HepG2 (cell line): ENCODE data around the gene CGNL1. TPM values are rescaled to one million over a fixed set of nuclear protein-coding genes. Genes with fewer than 3 reads are reported as not detected.

Source experiments
- ATAC-seq: fragments of 200-7000 bp; cut with Tn5 transposase; 3 replicates; pipeline ENCODE4 v1.9.1; 2020; ENCODE audit warnings: mild to moderate bottlenecking, moderate library complexity
- BruUV-seq: library from RNA; stranded (reverse); fragments of 400-500 nt; replicated peaks from 2 replicates; lab custom pipeline; 2021; lab: Mats Ljungman, UMichigan
- CTCF ChIA-PET: fragments of 300-600 bp; formaldehyde crosslinking; extraction: SDS; loops from one replicate; lab custom pipeline; 2021; ENCODE audit warnings: low total read pairs, inconsistent platforms, low intra/inter-chr PET ratio; lab: Yijun Ruan, JAX
- POLR2A ChIA-PET: fragments of 350-600 bp; sonication (Branson Sonifier 250); formaldehyde crosslinking; loops from one replicate; lab custom pipeline; 2020; ENCODE audit warnings: antibody characterized with exemption, inconsistent platforms; lab: Yijun Ruan, JAX
- DNase-seq: peaks from one replicate; pipeline ENCODE4 v3.0.0-alpha.2; 2015; ENCODE audit warnings: low spot score
- FAIRE-seq: peaks from 3 replicates; lab custom pipeline; 2011; peaks lifted over from hg19 to GRCh38; lab: Jason Lieb, UNC
- H2AFZ ChIP-seq: one replicate; pipeline ENCODE4 v1.6.1; 2011; ENCODE audit warnings: low read length, inconsistent platforms
- H3K27ac ChIP-seq: fragments of 300-600 bp; 3 replicates; pipeline ENCODE4 v1.8.0; 2011; ENCODE audit warnings: mixed run types, mild to moderate bottlenecking, mixed read lengths, low read length, inconsistent platforms; ENCODE audit not compliant: insufficient read depth; ENCODE audit errors: extremely low read length
- H3K27me3 ChIP-seq, 2 experiments: fragments of 200-600 bp in 1 of 2; 2 replicates in 1 of 2; 3 replicates in 1 of 2; pipeline versions ENCODE4 v1.6.0 to v1.8.0; 2011; ENCODE audit warnings: low read length in 2 of 2, mild to moderate bottlenecking in 2 of 2, moderate library complexity in 2 of 2, inconsistent platforms in 1 of 2; ENCODE audit not compliant: insufficient read depth in 2 of 2, control insufficient read depth in 1 of 2
- H3K36me3 ChIP-seq, 2 experiments: fragments of 200-600 bp in 1 of 2; replicated peaks in 1 of 2; 2 replicates in 1 of 2; 3 replicates in 1 of 2; pipeline versions ENCODE4 v1.5.1 to v1.8.0; 2011; ENCODE audit warnings: low read length in 2 of 2, inconsistent platforms in 1 of 2; ENCODE audit not compliant: insufficient read depth in 2 of 2, control insufficient read depth in 1 of 2
- H3K4me1 ChIP-seq: 2 replicates; pipeline ENCODE4 v1.5.1; 2012; ENCODE audit warnings: low read length, inconsistent platforms; ENCODE audit not compliant: insufficient read depth
- H3K4me2 ChIP-seq: 2 replicates; pipeline ENCODE4 v1.6.0; 2011; ENCODE audit warnings: low read depth, low read length, inconsistent platforms
- H3K4me3 ChIP-seq, 3 experiments: fragments of 200-600 bp in 1 of 3; sonication (generic), shearing (Covaris generic) in 1 of 3; replicated peaks in 1 of 3; 2 replicates each; pipeline ENCODE4 v1.5.1; 2011 to 2016; ENCODE audit warnings: low read length in 3 of 3, inconsistent platforms in 2 of 3, low read depth in 2 of 3, mild to moderate bottlenecking in 2 of 3, control low read depth in 1 of 3, mixed read lengths in 1 of 3; ENCODE audit not compliant: insufficient read depth in 1 of 3
- H3K79me2 ChIP-seq: one replicate; pipeline ENCODE4 v1.6.1; 2011; ENCODE audit warnings: low read length, inconsistent platforms; ENCODE audit not compliant: insufficient read depth
- H3K9ac ChIP-seq: 2 replicates; pipeline ENCODE4 v1.6.0; 2011; ENCODE audit warnings: mild to moderate bottlenecking, low read depth, low read length, inconsistent platforms; ENCODE audit not compliant: insufficient read depth
- H3K9me3 ChIP-seq: 2 replicates; pipeline ENCODE4 v1.5.1; 2012; ENCODE audit warnings: mild to moderate bottlenecking, low read length
- H4K20me1 ChIP-seq: 2 replicates; pipeline ENCODE4 v1.6.0; 2011; ENCODE audit warnings: inconsistent platforms, mild to moderate bottlenecking, low read length, moderate library complexity; ENCODE audit not compliant: insufficient read depth
- ARID2 ChIP-seq: sonication (generic); formaldehyde crosslinking; IDR thresholded peaks from 2 replicates; pipeline ENCODE4 v1.8.1; 2022; ENCODE audit warnings: mild to moderate bottlenecking, missing genetic modification reagents, borderline replicate concordance
- ELF1 ChIP-seq: sonication (generic); formaldehyde crosslinking; IDR thresholded peaks from 2 replicates; pipeline ENCODE4 v1.4.0; 2020; ENCODE audit warnings: missing genetic modification reagents
- FOXP4 ChIP-seq: sonication (generic); formaldehyde crosslinking; IDR thresholded peaks from 2 replicates; pipeline ENCODE4 v1.4.0; 2020; ENCODE audit warnings: missing genetic modification reagents
- MAZ ChIP-seq, 2 experiments: sonication (generic) in 1 of 2; formaldehyde crosslinking in 1 of 2; IDR thresholded peaks; 2 replicates each; pipeline versions ENCODE4 v1.5.0 to v1.6.1; 2012 to 2020; ENCODE audit warnings: low read depth in 2 of 2, mild to moderate bottlenecking in 2 of 2, borderline replicate concordance in 1 of 2, improper control_type of control experiment in 1 of 2, low read length in 1 of 2, missing genetic modification reagents in 1 of 2, moderate library complexity in 1 of 2
- MTF2 ChIP-seq: sonication (generic); formaldehyde crosslinking; IDR thresholded peaks from 2 replicates; pipeline ENCODE4 v1.5.0; 2020; ENCODE audit warnings: missing genetic modification reagents, borderline replicate concordance
- RCOR2 ChIP-seq: IDR thresholded peaks from 2 replicates; pipeline ENCODE4 v1.6.1; 2016; ENCODE audit warnings: missing biosample characterization, missing genetic modification reagents
- SAFB2 ChIP-seq: sonication (generic); formaldehyde crosslinking; IDR thresholded peaks from 2 replicates; pipeline ENCODE4 v1.5.1; 2020; ENCODE audit warnings: missing genetic modification reagents, low read depth, mild to moderate bottlenecking, borderline replicate concordance
- TBX2 ChIP-seq: sonication (generic); formaldehyde crosslinking; IDR thresholded peaks from 2 replicates; pipeline ENCODE4 v1.5.0; 2020; ENCODE audit warnings: missing genetic modification reagents, mild to moderate bottlenecking, borderline replicate concordance
- THAP8 ChIP-seq: sonication (generic); formaldehyde crosslinking; IDR thresholded peaks from 2 replicates; pipeline ENCODE4 v1.5.1; 2020; ENCODE audit warnings: missing genetic modification reagents, mild to moderate bottlenecking, borderline replicate concordance
- THRA ChIP-seq: sonication (generic); formaldehyde crosslinking; IDR thresholded peaks from 2 replicates; pipeline ENCODE4 v1.4.0; 2020; ENCODE audit warnings: missing genetic modification reagents, borderline replicate concordance
- ZC3H4 ChIP-seq: sonication (generic); formaldehyde crosslinking; IDR thresholded peaks from 2 replicates; pipeline ENCODE4 v1.4.0; 2020; ENCODE audit warnings: missing genetic modification reagents, borderline replicate concordance
- ZNF253 ChIP-seq: sonication (generic); formaldehyde crosslinking; IDR thresholded peaks from 2 replicates; pipeline ENCODE4 v1.8.0; 2022; ENCODE audit warnings: mild to moderate bottlenecking, missing genetic modification reagents, borderline replicate concordance
- WGBS: methylation state at CpG from one replicate; pipeline ENCODE4 v1.1.6; 2017; ENCODE audit warnings: low lambda C conversion rate; 5-methylcytosine and 5-hydroxymethylcytosine counted together
- in situ Hi-C: cut with HindIII; loops from 2 replicates; pipeline ENCODE4 v1.10.0; 2017; ENCODE audit warnings: low pct_unique_long_range_greater_than_20kb; ENCODE audit not compliant: extremely low pct_ligation_motif_present
- intact Hi-C: fragments of 100-400 bp; cut with micrococcal nuclease; formaldehyde crosslinking; loops from one replicate; pipeline ENCODE4 v1.10.0; 2022; ENCODE audit not compliant: unreplicated experiment
- polyA plus RNA-seq, 8 experiments: library from polyadenylated mRNA; depleted of rRNA in 3 of 8; stranded (reverse) in 7 of 8; unstranded in 1 of 8; fragments of >200 nt; fragmentation: Illumina TruSeq in 4 of 8; extraction: Trizol in 4 of 8; gene quantifications; 2 replicates each; pipeline versions ENCODE4 v1.2.1 to v1.2.3, GENCODE V29; 2011 to 2016; ENCODE audit warnings: low read depth in 4 of 8, missing spikeins in 1 of 8, mixed read lengths in 1 of 8; ENCODE audit not compliant: insufficient read depth in 1 of 8
- total RNA-seq, 5 experiments: library from RNA; depleted of rRNA; stranded (reverse); fragments of >200 nt; fragmentation: Illumina TruSeq; extraction: Trizol; gene quantifications; 2 replicates each; pipeline ENCODE4 v1.2.3, GENCODE V29; 2016; ENCODE audit warnings: low read depth in 1 of 5
- TF ChIP-seq, protein P1 (sequence below): sonication (generic); formaldehyde crosslinking; IDR thresholded peaks from 2 replicates; pipeline ENCODE4 v1.4.0; 2020; ENCODE audit warnings: missing genetic modification reagents

Gene CGNL1
- total and polyA plus RNA-seq, 2 of the 13 experiments (the other 11 are each of a cell fraction or from before 2014, with no cell fraction given): 5.6 to 15.6 TPM

GRCh38 chr15:57335293-57335715, 41.0 kb upstream of the CGNL1 start (continued):
- TF ChIP-seq, protein P1, sequence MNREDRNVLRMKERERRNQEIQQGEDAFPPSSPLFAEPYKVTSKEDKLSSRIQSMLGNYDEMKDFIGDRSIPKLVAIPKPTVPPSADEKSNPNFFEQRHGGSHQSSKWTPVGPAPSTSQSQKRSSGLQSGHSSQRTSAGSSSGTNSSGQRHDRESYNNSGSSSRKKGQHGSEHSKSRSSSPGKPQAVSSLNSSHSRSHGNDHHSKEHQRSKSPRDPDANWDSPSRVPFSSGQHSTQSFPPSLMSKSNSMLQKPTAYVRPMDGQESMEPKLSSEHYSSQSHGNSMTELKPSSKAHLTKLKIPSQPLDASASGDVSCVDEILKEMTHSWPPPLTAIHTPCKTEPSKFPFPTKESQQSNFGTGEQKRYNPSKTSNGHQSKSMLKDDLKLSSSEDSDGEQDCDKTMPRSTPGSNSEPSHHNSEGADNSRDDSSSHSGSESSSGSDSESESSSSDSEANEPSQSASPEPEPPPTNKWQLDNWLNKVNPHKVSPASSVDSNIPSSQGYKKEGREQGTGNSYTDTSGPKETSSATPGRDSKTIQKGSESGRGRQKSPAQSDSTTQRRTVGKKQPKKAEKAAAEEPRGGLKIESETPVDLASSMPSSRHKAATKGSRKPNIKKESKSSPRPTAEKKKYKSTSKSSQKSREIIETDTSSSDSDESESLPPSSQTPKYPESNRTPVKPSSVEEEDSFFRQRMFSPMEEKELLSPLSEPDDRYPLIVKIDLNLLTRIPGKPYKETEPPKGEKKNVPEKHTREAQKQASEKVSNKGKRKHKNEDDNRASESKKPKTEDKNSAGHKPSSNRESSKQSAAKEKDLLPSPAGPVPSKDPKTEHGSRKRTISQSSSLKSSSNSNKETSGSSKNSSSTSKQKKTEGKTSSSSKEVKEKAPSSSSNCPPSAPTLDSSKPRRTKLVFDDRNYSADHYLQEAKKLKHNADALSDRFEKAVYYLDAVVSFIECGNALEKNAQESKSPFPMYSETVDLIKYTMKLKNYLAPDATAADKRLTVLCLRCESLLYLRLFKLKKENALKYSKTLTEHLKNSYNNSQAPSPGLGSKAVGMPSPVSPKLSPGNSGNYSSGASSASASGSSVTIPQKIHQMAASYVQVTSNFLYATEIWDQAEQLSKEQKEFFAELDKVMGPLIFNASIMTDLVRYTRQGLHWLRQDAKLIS (CRISPR knock-in tag): no peak
- TF ChIP-seq MTF2 (CRISPR knock-in tag): no peak
- TF ChIP-seq THRA (CRISPR knock-in tag): no peak

DNA sequence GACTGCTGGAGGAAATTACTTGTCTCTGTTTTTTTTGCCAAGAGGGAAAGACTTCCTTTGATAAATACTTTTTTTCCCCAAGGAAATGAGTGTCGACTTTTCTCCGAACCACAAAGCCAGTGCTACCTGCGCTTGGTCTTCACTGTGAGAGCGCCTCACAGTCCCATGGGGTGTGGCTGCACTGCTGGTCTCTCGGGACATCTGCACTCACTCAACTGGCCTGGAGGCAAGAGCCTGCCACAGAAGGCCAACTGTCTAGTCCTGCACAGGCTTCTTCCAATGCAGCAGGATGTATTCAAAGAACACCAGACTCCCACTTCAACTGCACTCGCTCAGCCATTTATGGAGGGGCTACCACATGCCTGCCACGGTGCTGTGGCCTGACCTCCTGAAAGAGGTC, 40.6 kb upstream of the CGNL1 start:
- CTCF ChIA-PET: no interaction called here
- POLR2A ChIA-PET: no interaction called here
- no peak overlapping the region for H3K4me2 ChIP-seq
- in situ Hi-C loops (no loop called here), intact Hi-C loops (loop anchor here (10.0 kb wide), 1 partner anchor 191 kb away; no protein-coding TSS in a partner anchor)
- FAIRE-seq (no peak), DNase-seq (no peak), ATAC-seq (no peak)
- H3K9me3 ChIP-seq: no peaks in the 10 kb centered on the region
- WGBS: 49% methylated on average over 7 of the region's 7 CpGs
- peaks cover 23% of the 10 kb centered on the region; the same call in 1 of the 2 replicates for H3K4me1 ChIP-seq
- H2AFZ ChIP-seq: no peak overlapping the region
- H3K79me2 ChIP-seq: no peaks in the 10 kb centered on the region
- H3K27ac ChIP-seq: no peak overlapping the region
- H3K27me3 ChIP-seq: peaks cover 7 to 41% of the 10 kb centered on the region in 2 experiments
- no TSS peak for BruUV-seq
- H3K4me3 ChIP-seq: no peak overlapping the region
- H4K20me1 ChIP-seq: no peaks in the 10 kb centered on the region
- no peak overlapping the region for H3K9ac ChIP-seq
- no peaks in the 10 kb centered on the region for H3K36me3 ChIP-seq
- TF ChIP-seq MAZ (IDR thresholded peaks at IDR 0.05; ENCODE audit: borderline replicate concordance, low read depth, low read length): no peak
- TF ChIP-seq MAZ (CRISPR knock-in tag; IDR thresholded peaks at IDR 0.05; ENCODE audit: low read depth): no peak
- no peak for TF ChIP-seq THAP8 (CRISPR knock-in tag)
- TF ChIP-seq SAFB2: no peak
- TF ChIP-seq ZNF253 (CRISPR knock-in tag): no peak
- TF ChIP-seq FOXP4 (CRISPR knock-in tag): no peak
- no peak for TF ChIP-seq TBX2 (CRISPR knock-in tag)
- TF ChIP-seq ZC3H4 (CRISPR knock-in tag): no peak
- no peak for TF ChIP-seq ARID2
- TF ChIP-seq ELF1: no peak
- TF ChIP-seq RCOR2 (CRISPR knock-in tag): no peak
